ENCODE data around the gene CERCAM. TPM values are rescaled to one million over a fixed set of nuclear protein-coding genes. Genes with fewer than 3 reads are reported as not detected.
A peak's percentile ranks its signal among the peaks of the same experiment; 100 is the strongest.

Gene CERCAM
- total and polyA plus RNA-seq, 2 of the 4 experiments (the other 2 are of a cell fraction), result 15.1 to 118 TPM

- H3K79me1 ChIP-seq (ENCODE audit: low read depth in 1 of 2, low read length in 2 of 2), result peaks cover 4 to 20% of the 10 kb centered on the region in 2 experiments; a peak in 3 of 4 replicates
- no peak overlapping the region for H2BK5ac ChIP-seq (ENCODE audit: low read depth, low read length, poor library complexity, severe bottlenecking)
- H3K27ac ChIP-seq (ENCODE audit: insufficient read depth, low read length), result no peak overlapping the region
- no peak overlapping the region for H3K4me2 ChIP-seq (ENCODE audit: low read depth, low read length)
- ChIA-PET CTCF (interaction anchor here (0.5 to 2.5 kb wide), 8 partner anchors 8 to 512 kb away, joined by 3 to 16 read pairs (median 5); no protein-coding TSS in a partner anchor), POLR2A (ENCODE audit: unreplicated experiment) (no interaction called here)
- H4K20me1 ChIP-seq (ENCODE audit: insufficient read depth, low read length), result no peaks in the 10 kb centered on the region
- in situ Hi-C loops (cut with MboI; ENCODE audit: low sequenced_read_pairs), result no loop called here
- H2AK9ac ChIP-seq (replicated peaks; ENCODE audit: low read depth, low read length, poor library complexity), result peak overlapping the region; percentile 10
- dilution Hi-C loops (cut with HindIII; ENCODE audit: low sequenced_read_pairs, unreplicated experiment), result no loop called here
- TF ChIP-seq NFE2L2 (IDR thresholded peaks at IDR 0.05; ENCODE audit: low read depth, low read length) (no peak), MAFK (IDR thresholded peaks at IDR 0.05; ENCODE audit: low read depth, low read length) (no peak), USF2 (IDR thresholded peaks at IDR 0.05; ENCODE audit: low read depth, low read length) (no peak), FOS (IDR thresholded peaks at IDR 0.05; ENCODE audit: low read depth, low read length) (no peak), RCOR1 (IDR thresholded peaks at IDR 0.05; ENCODE audit: insufficient replicate concordance, low read length) (no peak)
- no peak overlapping the region for H3K4me3 ChIP-seq (ENCODE audit: insufficient read depth, low read depth, low read length)
- no peak overlapping the region for H3K18ac ChIP-seq (ENCODE audit: low read depth, low read length)
- intact Hi-C loops (cut with micrococcal nuclease), result loop anchor here (2.0 kb wide), 1 partner anchor 48 kb away; the partner anchor contains the start of gene URM1
- no peaks in the 10 kb centered on the region for H3K9me1 ChIP-seq (ENCODE audit: insufficient read depth, low read length)
- H3K4ac ChIP-seq (ENCODE audit: low read depth, low read length), result 0 out of 2 replicates have a peak overlapping the region, but pooled peaks have one; percentile 33
- 35% methylated on average over 8 of the region's 28 CpGs; no CpG with 5 or more reads in 1 of the 2 experiments for WGBS, 2 experiments (ENCODE audit: extremely low coverage in 2 of 2, insufficient read length in 1 of 2)
- H2AFZ ChIP-seq (replicated peaks; ENCODE audit: low read length, poor library complexity), result peak overlapping the region; percentile 47
- no peak overlapping the region for H3K23ac ChIP-seq (ENCODE audit: low read depth, low read length)
- no peaks in the 10 kb centered on the region for H3K9me3 ChIP-seq (ENCODE audit: control insufficient read depth, insufficient read depth, low read length)
- H3K36me3 ChIP-seq (ENCODE audit: control insufficient read depth, insufficient read depth, low read length), result peaks cover 1% of the 10 kb centered on the region; the same call in 1 of the 2 replicates
- peak overlapping the region; percentile 29 to 87; a peak in 2 of 4 replicates for H4K8ac ChIP-seq (ENCODE audit: low read depth in 2 of 2, low read length in 2 of 2)
- no peak overlapping the region for H2BK15ac ChIP-seq (ENCODE audit: low read depth, low read length)
- DNase-seq (peak; percentile 30), ATAC-seq (ENCODE audit: low read depth) (no peak)
- H2BK120ac ChIP-seq (ENCODE audit: low read depth, low read length), result no peak overlapping the region
- no peak overlapping the region for H3K9ac ChIP-seq (ENCODE audit: low read depth, low read length)
- no peak overlapping the region for H4K91ac ChIP-seq (ENCODE audit: insufficient read depth, low read depth, low read length)
- peaks cover 7% of the 10 kb centered on the region for H3K4me1 ChIP-seq (ENCODE audit: control insufficient read depth, insufficient read depth, low read length)
- peak overlapping the region; percentile 54 for H4K5ac ChIP-seq (ENCODE audit: low read depth, low read length)
- H3K56ac ChIP-seq (ENCODE audit: extremely low read depth, insufficient read depth, low read length), result no peak overlapping the region
- H2BK20ac ChIP-seq (ENCODE audit: low read depth, low read length), result no peak overlapping the region
- H3K14ac ChIP-seq (replicated peaks; ENCODE audit: low read depth, low read length), result no peak overlapping the region
- BruUV-seq (replicated peaks), result no TSS peak
- no peak overlapping the region for H2AK5ac ChIP-seq (ENCODE audit: low read depth, low read length)
- peaks cover 18% of the 10 kb centered on the region for H3K27me3 ChIP-seq (ENCODE audit: control insufficient read depth, insufficient read depth, low read length)
Observed at GRCh38 chr9:128419061-128419925, 1.4 kb upstream of the CERCAM start.

Measured in IMR-90 (cell line).